Aorta (tissue), 5 donors: ENCODE data around the gene NXN. TPM values are rescaled to one million over a fixed set of nuclear protein-coding genes. Genes with fewer than 3 reads are reported as not detected.
A peak's percentile ranks its signal among the peaks of the same experiment; 100 is the strongest.

Experiments
- ATAC-seq: fragments of 200-7000 bp; cut with Tn5 transposase; one replicate; pipeline ENCODE4 v1.9.1; 2022; ENCODE audit warnings: moderate library complexity; ENCODE audit not compliant: low FRiP score
- DNase-seq, 2 donors: peaks; one replicate each; pipeline ENCODE4 v3.0.0-alpha.2; 2020
- H3K27ac ChIP-seq, 2 donors: one replicate each; pipeline ENCODE4 v1.5.1; 2013; ENCODE audit warnings: low read length in 2 of 2, mild to moderate bottlenecking in 2 of 2, moderate library complexity in 2 of 2, control low read depth in 1 of 2, inconsistent platforms in 1 of 2, low read depth in 1 of 2
- H3K27me3 ChIP-seq, 2 donors: one replicate each; pipeline ENCODE4 v1.6.1; 2013; ENCODE audit warnings: control low read depth in 1 of 2, low read length in 1 of 2, mild to moderate bottlenecking in 1 of 2, moderate library complexity in 1 of 2; ENCODE audit not compliant: insufficient read depth in 2 of 2, control insufficient read depth in 1 of 2
- H3K36me3 ChIP-seq, 2 donors: one replicate each; pipeline ENCODE4 v1.6.1; 2013; ENCODE audit warnings: control low read depth in 1 of 2, low read length in 1 of 2, mild to moderate bottlenecking in 1 of 2; ENCODE audit not compliant: insufficient read depth in 2 of 2, control insufficient read depth in 1 of 2
- H3K4me1 ChIP-seq, 2 donors: one replicate each; pipeline ENCODE4 v1.6.1; 2013; ENCODE audit warnings: low read length in 2 of 2, control low read depth in 1 of 2, mild to moderate bottlenecking in 1 of 2, moderate library complexity in 1 of 2; ENCODE audit not compliant: insufficient read depth in 2 of 2, control insufficient read depth in 1 of 2
- H3K4me3 ChIP-seq, 2 donors: one replicate each; pipeline ENCODE4 v1.5.1; 2013; ENCODE audit warnings: low read length in 2 of 2, control low read depth in 1 of 2, mild to moderate bottlenecking in 1 of 2
- H3K9me3 ChIP-seq: one replicate; pipeline ENCODE4 v1.6.1; 2013; ENCODE audit warnings: mild to moderate bottlenecking, low read length; ENCODE audit not compliant: control insufficient read depth
- WGBS, 2 donors: extraction: QIAGEN DNeasy Blood & Tissue Kit; methylation state at CpG; one replicate each; pipeline ENCODE4 v1.1.7; 2013; 5-methylcytosine and 5-hydroxymethylcytosine counted together
- intact Hi-C, 2 donors: fragments of 100-400 bp; cut with DNase I; formaldehyde crosslinking; loops; one replicate each; pipeline versions ENCODE4 v1.14.2 to v1.15.0; 2022
- polyA plus RNA-seq, 2 donors: library from polyadenylated mRNA; stranded (reverse); fragments of 200-250 nt; gene quantifications; one replicate each; pipeline ENCODE4 v1.2.3, GENCODE V29; 2013
- total RNA-seq, 2 donors: library from RNA; stranded (reverse); fragmentation: NEBNext Ultra II Directional; extraction: Animal tissue kit (Norgen Biotek cat#: 25700); gene quantifications; one replicate each; pipeline ENCODE4 v1.2.1, GENCODE V29; 2021
- donor health status: healthy with polysubstance abuse.
- donor health status: Bipolar disorder and iron deficiency.
- donor health status: DM: no; HTN: no; CAD: no.
- donor health status: DM: no; HTN: no; CAD: no.
- donor health status: DM: yes; HTN: yes; CAD: no.

Gene NXN
- total and polyA plus RNA-seq, 4 donors: 13.0 to 41.0 (median 21.9) TPM

DNA sequence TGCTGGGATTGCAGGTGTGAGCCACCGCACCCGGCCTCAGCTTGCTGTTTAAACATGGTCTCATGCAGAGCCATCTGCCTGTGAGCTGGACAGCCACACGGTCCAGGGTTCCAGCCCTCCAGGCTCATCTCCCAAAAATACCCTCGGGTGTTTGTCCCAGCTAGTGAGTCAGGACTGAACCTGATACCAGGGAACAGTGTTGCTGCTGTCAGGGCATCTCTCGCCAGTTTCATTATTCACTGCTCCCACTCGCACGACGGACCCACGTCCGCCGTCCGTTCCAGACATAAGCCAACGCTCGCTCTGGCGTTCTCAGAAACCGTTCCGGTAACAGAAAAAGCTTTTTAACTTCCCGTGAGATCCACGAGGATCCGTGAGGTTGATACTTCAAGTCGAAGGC is 77.6 kb downstream of the NXN start:
- ATAC-seq: peak; percentile 15
- 73 to 85% methylated on average over 21 of the region's 21 CpGs for WGBS, 2 donors
- no peak overlapping the region for H3K27ac ChIP-seq
- DNase-seq: no peak
- no peaks in the 10 kb centered on the region for H3K9me3 ChIP-seq
- intact Hi-C loops: loop anchor here in 1 of 2 donors (10.0 kb wide), 1 partner anchor 53 kb away; no protein-coding TSS in a partner anchor
- no peaks in the 10 kb centered on the region for H3K4me1 ChIP-seq
- no peak overlapping the region for H3K4me3 ChIP-seq
- H3K27me3 ChIP-seq: no peaks in the 10 kb centered on the region
- H3K36me3 ChIP-seq: no peaks in the 10 kb centered on the region

DNA sequence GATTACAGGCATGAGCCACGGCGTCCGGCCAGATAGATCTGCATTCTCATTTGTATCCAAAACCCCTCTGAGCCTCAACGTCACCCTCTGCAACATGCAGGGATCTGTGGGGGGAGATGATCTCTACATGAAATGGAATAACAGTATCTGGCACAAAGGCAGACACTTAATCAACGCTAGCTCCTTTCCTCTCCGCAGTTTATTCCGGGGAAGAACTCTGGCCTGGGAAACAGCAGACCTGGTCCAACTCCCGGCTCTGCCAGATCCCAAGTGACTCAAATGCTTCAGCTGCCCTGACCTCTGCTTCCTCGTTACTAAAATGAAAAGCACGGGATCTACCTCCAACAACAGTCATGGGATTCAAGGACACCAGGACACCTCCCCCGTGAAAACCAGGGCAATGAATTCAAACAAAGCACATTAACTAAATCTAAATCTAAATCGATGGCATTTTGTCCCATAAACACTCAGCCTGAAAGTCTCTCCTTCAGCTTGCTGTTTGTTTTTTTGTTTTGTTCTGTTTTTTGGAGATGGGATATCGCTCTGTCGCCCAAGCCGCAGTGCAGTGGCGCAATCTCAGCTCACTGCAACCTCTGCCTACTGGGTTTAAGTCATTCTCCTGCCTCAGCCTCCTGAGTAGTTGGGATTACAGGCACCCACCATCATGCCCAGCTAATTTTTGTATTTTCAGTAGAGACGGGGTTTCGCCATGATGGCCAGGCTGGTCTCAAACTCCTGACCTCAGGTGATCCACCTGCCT is 78.2 kb downstream of the NXN start:
- Histone ChIP-seq H3K4me3 (no peak overlapping the region), H3K4me1 (no peaks in the 10 kb centered on the region), H3K36me3 (no peaks in the 10 kb centered on the region), H3K27ac (no peak overlapping the region), H3K9me3 (no peaks in the 10 kb centered on the region), H3K27me3 (no peaks in the 10 kb centered on the region)
- peak in 1 of 2 donors; percentile 64 for DNase-seq
- peak; percentile 87 for ATAC-seq
- 26 to 31% methylated on average over 18 of the region's 18 CpGs for WGBS, 2 donors
- intact Hi-C loops: loop anchor here in 1 of 2 donors (10.0 kb wide), 1 partner anchor 53 kb away; no protein-coding TSS in a partner anchor

DNA sequence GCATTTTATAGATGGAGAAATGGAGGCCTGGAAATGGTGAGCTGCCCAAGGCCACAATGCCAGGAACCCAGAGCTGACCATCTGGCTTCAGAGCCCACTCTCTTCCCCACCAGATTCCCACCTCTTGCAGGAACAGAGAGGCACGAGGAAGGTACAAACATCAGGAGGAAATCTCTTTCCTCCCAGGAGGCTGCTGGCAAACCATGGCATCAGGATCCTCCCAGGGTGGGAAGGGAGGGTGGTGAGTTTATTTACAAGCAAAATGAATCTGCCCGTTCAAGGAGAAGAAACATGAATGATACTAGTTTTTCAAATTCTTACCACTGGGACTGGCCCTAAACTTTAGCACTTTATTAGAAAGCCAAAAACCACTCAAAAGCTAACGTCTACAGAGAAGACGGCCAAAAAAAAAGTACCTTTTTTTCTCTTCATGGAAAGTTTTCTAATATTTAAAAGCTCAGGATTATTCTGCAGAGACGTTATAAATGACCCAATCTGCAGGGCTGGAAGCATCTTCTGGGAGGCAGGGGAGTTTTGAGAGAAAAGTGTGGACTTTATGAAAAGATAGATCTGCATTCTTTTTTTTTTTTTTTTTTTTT is 79.1 kb downstream of the NXN start:
- DNase-seq (no peak), ATAC-seq (no peak)
- Histone ChIP-seq H3K9me3 (no peaks in the 10 kb centered on the region), H3K4me3 (no peak overlapping the region), H3K36me3 (no peaks in the 10 kb centered on the region), H3K27me3 (no peaks in the 10 kb centered on the region), H3K4me1 (no peaks in the 10 kb centered on the region), H3K27ac (no peak overlapping the region)
- WGBS, 2 donors: 9 to 18% methylated on average over 5 of the region's 5 CpGs
- intact Hi-C loops: loop anchor here in 1 of 2 donors (10.0 kb wide), 1 partner anchor 54 kb away; no protein-coding TSS in a partner anchor

DNA sequence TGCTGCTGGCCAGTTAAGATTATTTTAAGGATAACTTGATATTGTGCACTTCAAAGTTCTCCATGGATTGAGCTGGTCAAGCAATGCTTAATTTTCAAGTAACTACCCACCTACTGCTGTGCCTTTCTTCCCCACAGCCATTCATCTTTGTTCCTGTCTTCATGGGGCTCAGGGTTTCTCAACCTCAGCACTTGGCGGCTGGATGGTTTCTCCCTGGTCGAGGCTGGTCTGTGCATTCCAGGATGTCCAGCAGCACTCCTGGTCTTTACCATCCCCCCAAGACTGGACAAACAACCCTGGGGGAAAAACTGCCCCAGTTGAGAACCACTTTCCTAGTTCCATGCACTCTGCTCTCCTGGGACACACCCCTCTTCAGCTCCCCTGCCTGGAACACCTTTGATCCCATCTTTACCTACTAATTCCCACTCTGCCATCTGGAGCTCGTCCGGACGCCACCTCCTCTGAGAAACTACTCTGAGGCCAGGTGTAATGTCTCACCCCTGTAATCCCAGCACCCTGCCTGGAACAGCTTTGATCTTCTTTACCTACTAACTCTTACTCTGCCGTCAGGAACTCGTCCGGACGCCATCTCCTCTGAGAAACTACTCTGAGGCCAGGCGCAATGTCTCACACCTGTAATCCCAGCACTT is 81.5 kb downstream of the NXN start:
- no peak overlapping the region for H3K27ac ChIP-seq

DNA sequence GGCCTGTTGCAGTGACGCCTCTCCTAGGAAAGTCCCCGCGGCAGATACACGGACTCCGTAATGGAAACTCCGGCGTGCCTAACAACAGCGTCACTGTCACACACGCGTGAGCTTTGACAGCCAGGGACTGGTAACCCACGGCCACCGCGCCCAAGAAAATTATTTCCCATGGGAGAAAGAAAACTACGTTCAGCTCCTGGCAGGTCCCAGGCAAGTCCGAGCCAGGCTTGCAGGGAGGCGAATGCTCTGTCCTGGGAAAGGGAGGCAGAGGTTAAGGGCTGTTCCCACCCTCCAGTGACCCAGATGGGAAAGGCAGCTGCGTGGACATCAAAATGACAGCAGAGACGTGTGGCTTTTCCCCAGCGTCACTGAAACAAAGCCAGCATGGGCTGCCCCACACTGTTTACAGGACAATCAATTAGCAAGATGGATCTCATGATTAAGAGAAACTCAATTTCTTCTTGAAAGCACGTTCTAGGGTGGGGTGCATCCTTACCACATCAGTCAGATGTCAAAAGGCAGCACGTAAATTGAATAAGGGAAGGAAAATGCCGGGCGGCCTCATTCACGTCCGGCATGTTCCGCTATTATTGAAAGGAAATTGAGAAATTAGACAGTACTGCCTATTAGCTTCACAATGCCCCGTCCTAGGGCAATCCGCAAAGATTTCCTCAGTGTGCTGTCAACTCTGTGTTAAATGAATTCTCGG is 82.5 kb downstream of the NXN start:
- intact Hi-C loops: no loop called here
- no peak overlapping the region for H3K4me3 ChIP-seq
- H3K27me3 ChIP-seq: no peaks in the 10 kb centered on the region
- H3K4me1 ChIP-seq: no peaks in the 10 kb centered on the region
- WGBS, 2 donors: 39 to 57% methylated on average over 29 of the region's 29 CpGs
- H3K36me3 ChIP-seq: no peaks in the 10 kb centered on the region
- H3K27ac ChIP-seq: no peak overlapping the region
- no peaks in the 10 kb centered on the region for H3K9me3 ChIP-seq
- peak in 1 of 2 donors; percentile 49 for DNase-seq
- peak; percentile 52 for ATAC-seq

More for the DNA sequence above, 81.5 kb downstream of the NXN start:
- ATAC-seq (no peak), DNase-seq (no peak)
- no peaks in the 10 kb centered on the region for H3K9me3 ChIP-seq
- H3K4me3 ChIP-seq: no peak overlapping the region
- 91 to 94% methylated on average over 10 of the region's 10 CpGs for WGBS, 2 donors
- H3K4me1 ChIP-seq: no peaks in the 10 kb centered on the region
- no peaks in the 10 kb centered on the region for H3K36me3 ChIP-seq
- no peaks in the 10 kb centered on the region for H3K27me3 ChIP-seq
- intact Hi-C loops: no loop called here

DNA sequence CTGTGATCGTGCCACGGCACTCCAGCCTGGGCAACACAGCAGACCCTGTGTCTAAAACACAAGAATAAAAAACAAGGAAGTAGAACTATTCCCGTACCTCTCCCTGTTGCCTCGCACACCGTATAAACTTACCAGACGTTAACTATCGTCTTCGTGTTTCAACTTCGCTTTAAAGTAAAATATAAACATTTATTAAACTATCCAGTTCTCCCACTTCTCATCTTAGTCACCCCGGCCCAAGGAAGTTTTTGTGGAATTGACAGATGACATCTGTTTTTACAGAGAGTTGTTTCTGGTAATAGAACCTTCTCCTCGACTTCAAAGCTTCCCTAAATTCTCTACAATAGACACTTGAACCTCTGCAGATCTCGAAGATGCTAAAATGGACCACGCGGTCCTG is 83.1 kb downstream of the NXN start:
- peak in 1 of 2 donors; percentile 4 for DNase-seq
- Histone ChIP-seq H3K27ac (no peak overlapping the region), H3K27me3 (no peaks in the 10 kb centered on the region), H3K4me1 (no peaks in the 10 kb centered on the region), H3K4me3 (no peak overlapping the region), H3K36me3 (no peaks in the 10 kb centered on the region), H3K9me3 (no peaks in the 10 kb centered on the region)
- no peak for ATAC-seq
- intact Hi-C loops: no loop called here
- 72 to 80% methylated on average over 14 of the region's 14 CpGs for WGBS, 2 donors

DNA sequence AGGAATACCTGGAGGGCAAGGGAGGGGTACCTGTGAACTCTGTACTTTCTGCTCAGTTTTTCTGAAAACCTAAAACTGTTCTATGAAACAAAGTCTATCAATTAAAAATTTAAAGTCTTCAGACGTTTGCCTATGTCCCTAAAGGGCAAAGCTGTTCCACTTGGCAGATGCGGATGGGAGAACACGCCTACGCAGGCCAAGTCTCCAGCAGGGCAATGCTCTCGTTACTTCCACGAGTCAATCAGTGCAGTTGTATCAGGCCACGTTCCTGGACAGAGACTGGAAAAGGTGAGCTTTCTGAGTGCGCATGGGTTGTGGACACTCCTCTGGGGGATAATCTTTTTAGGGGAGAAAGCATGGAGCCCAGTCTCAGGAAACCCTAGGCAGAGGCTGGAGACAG is 86.6 kb downstream of the NXN start:
- Histone ChIP-seq H3K27ac (no peak overlapping the region), H3K4me1 (no peaks in the 10 kb centered on the region), H3K4me3 (no peak overlapping the region), H3K36me3 (no peaks in the 10 kb centered on the region), H3K9me3 (no peaks in the 10 kb centered on the region), H3K27me3 (no peaks in the 10 kb centered on the region)
- DNase-seq: peak in 1 of 2 donors; percentile 28
- no peak for ATAC-seq
- intact Hi-C loops: no loop called here
- WGBS, 2 donors: 22 to 42% methylated on average over 8 of the region's 8 CpGs

DNA sequence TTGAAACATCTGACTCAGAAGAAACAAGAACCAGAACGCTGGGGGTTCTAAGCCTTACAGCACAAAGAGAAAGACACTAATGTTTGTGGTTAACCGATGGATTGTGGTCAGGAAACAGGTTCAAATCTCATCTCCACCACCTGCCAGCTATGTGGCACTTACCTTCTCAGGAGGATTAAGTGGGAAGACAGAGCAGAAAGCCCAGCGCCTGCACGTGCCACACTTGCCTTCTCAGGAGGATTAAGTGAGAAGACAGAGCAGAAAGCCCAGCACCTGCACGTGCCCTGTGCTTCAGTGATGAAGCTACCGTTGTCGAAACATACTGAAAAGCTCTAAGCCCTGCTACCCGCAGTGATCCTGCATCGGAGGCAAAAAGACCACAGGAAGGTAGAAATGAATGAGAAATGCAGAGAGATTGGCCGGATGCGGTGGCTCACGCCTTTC is 90.6 kb downstream of the NXN start:
- no peaks in the 10 kb centered on the region for H3K36me3 ChIP-seq
- WGBS, 2 donors: 80 to 82% methylated on average over 12 of the region's 12 CpGs

More for the DNA sequence above, 90.6 kb downstream of the NXN start:
- Histone ChIP-seq H3K4me3 (no peak overlapping the region), H3K9me3 (no peaks in the 10 kb centered on the region), H3K27me3 (no peaks in the 10 kb centered on the region), H3K4me1 (no peaks in the 10 kb centered on the region), H3K27ac (no peak overlapping the region)
- no peak for DNase-seq
- intact Hi-C loops: loop anchor here in 1 of 2 donors (10.0 kb wide), 1 partner anchor 86 kb away; the partner anchor contains the start of gene NXN
- no peak for ATAC-seq
